Liver (tissue), 9 donors: ENCODE results near the gene EBF3. TPM values are rescaled to one million over a fixed set of nuclear protein-coding genes. Genes with fewer than 3 reads are reported as not detected.

Source experiments
- DNase-seq: peaks from one replicate; pipeline ENCODE4 v3.0.0-alpha.2; 2017; ENCODE audit warnings: low spot score
- H3K27ac ChIP-seq, 2 donors: one replicate each; pipeline ENCODE4 v1.7.0; 2013; ENCODE audit warnings: inconsistent platforms in 2 of 2, low read length in 2 of 2, control low read depth in 1 of 2, low read depth in 1 of 2, mild to moderate bottlenecking in 1 of 2
- H3K27me3 ChIP-seq, 4 donors: one replicate each; pipeline versions ENCODE4 v1.6.1 to v1.7.0; 2013; ENCODE audit warnings: low read length in 3 of 4, inconsistent platforms in 1 of 4, mild to moderate bottlenecking in 1 of 4, moderate library complexity in 1 of 4; ENCODE audit not compliant: control insufficient read depth in 4 of 4, insufficient read depth in 4 of 4
- H3K36me3 ChIP-seq, 4 donors: one replicate each; pipeline versions ENCODE4 v1.6.1 to v1.7.0; 2013; ENCODE audit warnings: low read length in 3 of 4, mild to moderate bottlenecking in 3 of 4, low read depth in 1 of 4, moderate library complexity in 1 of 4; ENCODE audit not compliant: control insufficient read depth in 4 of 4, insufficient read depth in 3 of 4
- H3K4me1 ChIP-seq, 4 donors: one replicate each; pipeline versions ENCODE4 v1.6.1 to v1.7.0; 2013; ENCODE audit warnings: low read length in 3 of 4, mild to moderate bottlenecking in 3 of 4, moderate library complexity in 1 of 4; ENCODE audit not compliant: control insufficient read depth in 4 of 4, insufficient read depth in 4 of 4
- H3K4me3 ChIP-seq, 3 donors: one replicate each; pipeline versions ENCODE4 v1.6.1 to v1.7.0; 2013; ENCODE audit warnings: low read length in 3 of 3, control low read depth in 1 of 3, low read depth in 1 of 3, mild to moderate bottlenecking in 1 of 3
- H3K9ac ChIP-seq, 2 donors: one replicate each; pipeline ENCODE4 v1.7.0; 2013; ENCODE audit warnings: low read length in 2 of 2, mild to moderate bottlenecking in 2 of 2, moderate library complexity in 2 of 2, control low read depth in 1 of 2, low read depth in 1 of 2
- H3K9me3 ChIP-seq, 4 donors: one replicate each; pipeline versions ENCODE4 v1.6.1 to v1.7.0; 2013; ENCODE audit warnings: low read length in 3 of 4; ENCODE audit not compliant: control insufficient read depth in 4 of 4
- CTCF ChIP-seq: fragments of 150-350 bp; IDR thresholded peaks from 2 replicates; pipeline ENCODE4 v1.5.1; 2017; ENCODE audit warnings: improper control_type of control experiment, low read depth, low read length; ENCODE audit not compliant: missing input control
- FOXA1 ChIP-seq: IDR thresholded peaks from 2 replicates; pipeline ENCODE4 v1.6.1; 2016; ENCODE audit warnings: antibody characterized with exemption
- FOXA2 ChIP-seq: IDR thresholded peaks from 2 replicates; pipeline ENCODE4 v1.6.1; 2016; ENCODE audit warnings: antibody characterized with exemption
- GABPA ChIP-seq, 2 donors: IDR thresholded peaks in 1 of 2; conservative IDR thresholded peaks in 1 of 2; 2 replicates each; pipeline ENCODE4 v1.6.1; 2016; ENCODE audit warnings: antibody characterized with exemption in 2 of 2, mild to moderate bottlenecking in 1 of 2, moderate library complexity in 1 of 2
- HNF4A ChIP-seq, 2 donors: conservative IDR thresholded peaks; 2 replicates each; pipeline ENCODE4 v1.6.1; 2016; ENCODE audit warnings: antibody characterized with exemption in 2 of 2, mild to moderate bottlenecking in 2 of 2
- JUND ChIP-seq, 2 donors: IDR thresholded peaks; 2 replicates each; pipeline ENCODE4 v1.6.1; 2016; ENCODE audit warnings: antibody characterized with exemption in 2 of 2
- MAX ChIP-seq: IDR thresholded peaks from 2 replicates; pipeline ENCODE4 v1.6.1; 2016; ENCODE audit warnings: antibody characterized with exemption
- NR2F2 ChIP-seq: IDR thresholded peaks from 2 replicates; pipeline ENCODE4 v1.6.1; 2016; ENCODE audit warnings: antibody characterized with exemption
- RAD21 ChIP-seq, 2 donors: IDR thresholded peaks; 2 replicates each; pipeline ENCODE4 v1.6.1; 2016; ENCODE audit warnings: antibody characterized with exemption in 2 of 2, mild to moderate bottlenecking in 2 of 2
- REST ChIP-seq: IDR thresholded peaks from 2 replicates; pipeline ENCODE4 v1.6.1; 2016; ENCODE audit warnings: antibody characterized with exemption, mild to moderate bottlenecking
- RXRA ChIP-seq, 2 donors: IDR thresholded peaks; 2 replicates each; pipeline ENCODE4 v1.6.1; 2017 to 2018; ENCODE audit warnings: antibody characterized with exemption in 2 of 2, mild to moderate bottlenecking in 1 of 2
- SP1 ChIP-seq: IDR thresholded peaks from 2 replicates; pipeline ENCODE4 v1.6.1; 2018; ENCODE audit warnings: antibody characterized with exemption, mild to moderate bottlenecking
- ZBTB33 ChIP-seq: IDR thresholded peaks from 2 replicates; pipeline ENCODE4 v1.6.1; 2016; ENCODE audit warnings: antibody characterized with exemption
- WGBS: extraction: QIAGEN DNeasy Blood & Tissue Kit; methylation state at CpG from one replicate; pipeline ENCODE4 v1.1.7; 2013; 5-methylcytosine and 5-hydroxymethylcytosine counted together
- polyA plus RNA-seq, 2 donors: library from polyadenylated mRNA; stranded (reverse) in 1 of 2; unstranded in 1 of 2; fragments of 200-250 nt in 1 of 2; fragments of >200 nt in 1 of 2; fragmentation: Nextera tagmentation in 1 of 2; extraction: Ambion mirVana in 1 of 2; gene quantifications; one replicate each; pipeline versions ENCODE4 v1.2.1 to v1.2.3, GENCODE V29; 2013 to 2015
- total RNA-seq, 2 donors: library from RNA; depleted of rRNA; stranded (reverse); fragments of >200 nt; gene quantifications; one replicate each; pipeline ENCODE4 v1.2.3, GENCODE V29; 2014
- donor health status: healthy.
- donor health status: healthy.
- donor health status: healthy.
- donor health status: healthy.
- donor health status: healthy.

Gene EBF3
- total and polyA plus RNA-seq, 4 donors: 0.02 to 0.08 TPM; not detected in 2

- no peaks in the 10 kb centered on the region for H3K9me3 ChIP-seq
These were observed 12.7 kb downstream of the EBF3 start for GRCh38 chr10:129951101-129951969.

GRCh38 chr10:129950676-129951075, 13.4 kb downstream of the EBF3 start:
- Histone ChIP-seq H3K27ac (no peak overlapping the region), H3K27me3 (peaks cover 4 to 13% (median 6%) of the 10 kb centered on the region in 4 donors), H3K4me3 (no peak overlapping the region), H3K4me1 (no peaks in the 10 kb centered on the region), H3K9ac (no peak overlapping the region), H3K36me3 (no peaks in the 10 kb centered on the region), H3K9me3 (no peaks in the 10 kb centered on the region)
- TF ChIP-seq FOXA2: no peak
- no peak for TF ChIP-seq CTCF
- TF ChIP-seq MAX: no peak
- TF ChIP-seq NR2F2: no peak
- TF ChIP-seq GABPA (IDR thresholded peaks at IDR 0.05 in 1 of 2, conservative IDR thresholded peaks at IDR 0.05 in 1 of 2): no peak
- no peak for TF ChIP-seq JUND (IDR thresholded peaks at IDR 0.05)
- TF ChIP-seq SP1: no peak
- no peak for TF ChIP-seq ZBTB33
- no peak for TF ChIP-seq HNF4A (conservative IDR thresholded peaks at IDR 0.05)
- TF ChIP-seq REST: no peak
- no peak for TF ChIP-seq RXRA (IDR thresholded peaks at IDR 0.05)
- WGBS: 75% methylated on average over 2 of the region's 2 CpGs
- no peak for DNase-seq

More at GRCh38 chr10:129951101-129951969, 12.7 kb downstream of the EBF3 start:
- Histone ChIP-seq H3K4me3 (no peak overlapping the region), H3K27me3 (peaks cover 4 to 16% (median 8%) of the 10 kb centered on the region in 4 donors), H3K36me3 (no peaks in the 10 kb centered on the region), H3K27ac (no peak overlapping the region), H3K4me1 (no peaks in the 10 kb centered on the region), H3K9ac (no peak overlapping the region)
- 94% methylated on average over 30 of the region's 30 CpGs for WGBS
- TF ChIP-seq FOXA1: no peak
- no peak for TF ChIP-seq RAD21 (IDR thresholded peaks at IDR 0.05)
- DNase-seq: no peak
